RCC 7860 (cell line): ENCODE measurements around the gene RPTOR.

ENCODE experiments used
- DNase-seq: peaks from one replicate; pipeline ENCODE4 v3.0.0-alpha.2; 2015; ENCODE audit warnings: low spot score
- FAIRE-seq: peaks from 2 replicates; lab custom pipeline; 2012; peaks lifted over from hg19 to GRCh38; lab: Jason Lieb, UNC

The RPTOR gene

DNA sequence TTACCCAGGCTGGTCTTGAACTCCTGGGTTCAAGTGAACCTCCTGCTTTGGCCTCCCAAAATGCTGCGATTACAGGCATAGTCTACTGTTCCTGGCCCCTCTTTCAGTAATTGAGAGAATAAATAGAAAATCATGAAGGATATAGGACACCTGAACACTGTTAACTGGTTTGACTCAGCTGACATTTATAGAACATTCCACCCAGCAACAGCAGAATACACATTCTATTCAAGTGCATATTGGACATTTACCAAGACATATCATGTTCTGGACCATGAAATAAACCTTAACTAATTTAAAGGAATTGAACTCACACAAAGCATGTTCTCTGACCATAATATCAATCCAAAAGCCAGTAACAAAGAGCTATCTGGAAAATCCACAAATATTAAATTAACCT lies 470.5 kb downstream of the RPTOR start:
- no peak for FAIRE-seq
- DNase-seq: no peak
